RWPE1 (cell line): ENCODE results near the gene RBFOX1.

Experiments
- CTCF ChIA-PET: fragments of 350-600 bp; sonication (Branson Sonifier 250); formaldehyde crosslinking; extraction: SDS; loops from one replicate; lab custom pipeline; 2021; lab: Yijun Ruan, JAX
- POLR2A ChIA-PET: fragments of 400-600 bp; formaldehyde crosslinking; extraction: SDS; loops from one replicate; lab custom pipeline; 2020; ENCODE audit warnings: antibody characterized with exemption; ENCODE audit not compliant: low non-redundant PET; lab: Yijun Ruan, JAX
- DNase-seq: peaks from one replicate; pipeline ENCODE4 v3.0.0; 2012; ENCODE audit warnings: low spot score
- H3K27ac ChIP-seq: fragments of 450-650 bp; 2 replicates; pipeline ENCODE4 v1.5.1; 2017
- CTCF ChIP-seq: fragments of 450-650 bp; conservative IDR thresholded peaks from 2 replicates; pipeline ENCODE4 v1.5.1; 2017; ENCODE audit warnings: low read depth, mild to moderate bottlenecking

Gene RBFOX1

GRCh38 chr16:7303052-7303610 is 29.5 kb upstream of the RBFOX1 start:
- no peak for DNase-seq
- no peak for TF ChIP-seq CTCF
- ChIA-PET CTCF (interaction anchor here (0.6 to 0.9 kb wide), 2 partner anchors 11 to 784 kb away, joined by 3 to 4 read pairs; no protein-coding TSS in a partner anchor), POLR2A (no interaction called here)
- no peak overlapping the region for H3K27ac ChIP-seq

- ChIA-PET CTCF (no interaction called here), POLR2A (no interaction called here)
- no peak overlapping the region for H3K27ac ChIP-seq
- no peak for DNase-seq
- TF ChIP-seq CTCF: no peak
Measured at GRCh38 chr16:7303660-7304200, 28.9 kb upstream of the RBFOX1 start.

- CTCF ChIA-PET: no interaction called here
- POLR2A ChIA-PET: no interaction called here
- no peak for DNase-seq
- no peak for TF ChIP-seq CTCF
- no peak overlapping the region for H3K27ac ChIP-seq
Measured at GRCh38 chr16:7304279-7304678, 28.4 kb upstream of the RBFOX1 start.

GRCh38 chr16:7304958-7305357 is 27.7 kb upstream of the RBFOX1 start:
- ChIA-PET CTCF (no interaction called here), POLR2A (no interaction called here)
- no peak for TF ChIP-seq CTCF
- no peak for DNase-seq
- no peak overlapping the region for H3K27ac ChIP-seq

GRCh38 chr16:7313170-7313569 is 19.5 kb upstream of the RBFOX1 start:
- ChIA-PET POLR2A (no interaction called here), CTCF (interaction anchor here (0.5 kb wide), 1 partner anchor 30 kb away, joined by 3 read pairs; no protein-coding TSS in a partner anchor)
- no peak for TF ChIP-seq CTCF
- no peak overlapping the region for H3K27ac ChIP-seq
- no peak for DNase-seq

- CTCF ChIA-PET: interaction anchor here (1.0 kb wide), 1 partner anchor 12 kb away, joined by 4 read pairs; no protein-coding TSS in a partner anchor
- no peak for DNase-seq
- TF ChIP-seq CTCF: no peak
- no peak overlapping the region for H3K27ac ChIP-seq
- POLR2A ChIA-PET: no interaction called here
Measured at GRCh38 chr16:7314163-7314562, 18.5 kb upstream of the RBFOX1 start.
